Cerebellar nuclear complex (tissue), 1 donor: ENCODE measurements around the gene GNLY.
"Not testable (repeated sequence)": the region's sequence is repeated elsewhere in the genome, so short reads cannot be mapped to it uniquely, and the experiment has no call there.

ENCODE experiments used
- DNase-seq, 2 experiments: peaks; one replicate each; lab custom pipeline; 2025; lab: John Stamatoyannopoulos, UW

The GNLY gene

DNA sequence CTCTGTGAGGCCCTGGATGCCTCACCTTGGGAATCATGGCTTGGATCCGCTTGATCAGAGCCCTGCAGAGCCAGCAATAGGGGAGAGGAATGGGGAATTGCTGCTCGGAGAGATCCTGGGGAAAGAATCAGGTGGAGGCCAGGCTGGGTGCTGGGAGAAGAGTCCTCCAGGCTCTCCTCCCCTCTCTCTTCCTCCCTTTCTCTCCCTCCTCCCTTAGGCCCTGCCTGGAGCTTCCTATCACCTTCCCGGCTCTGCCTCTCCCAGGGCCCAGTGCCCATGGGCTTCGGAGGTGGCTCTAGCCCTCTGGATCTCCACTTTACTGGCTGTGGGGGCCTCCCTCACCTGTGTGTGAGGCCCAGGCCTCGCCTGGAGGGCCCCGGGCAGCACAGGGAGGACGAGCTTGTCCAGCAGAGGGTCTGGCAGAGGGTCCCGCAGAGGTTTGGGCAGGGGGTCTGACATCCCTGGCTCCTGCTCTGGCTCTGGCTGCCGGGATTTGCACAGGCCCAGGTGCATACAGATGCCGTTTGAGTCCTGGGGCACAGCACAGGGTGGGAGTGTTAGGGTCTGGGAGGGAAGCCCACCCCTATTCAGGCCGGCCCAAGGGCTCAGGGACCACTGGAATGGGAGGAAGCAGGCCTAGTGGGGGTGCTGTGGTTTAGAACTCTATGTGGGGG, 28.8 kb upstream of the GNLY start:
- DNase-seq, result no peak

GRCh38 chr2:85666016-85666415, 28.1 kb upstream of the GNLY start:
- DNase-seq, result no peak

DNA sequence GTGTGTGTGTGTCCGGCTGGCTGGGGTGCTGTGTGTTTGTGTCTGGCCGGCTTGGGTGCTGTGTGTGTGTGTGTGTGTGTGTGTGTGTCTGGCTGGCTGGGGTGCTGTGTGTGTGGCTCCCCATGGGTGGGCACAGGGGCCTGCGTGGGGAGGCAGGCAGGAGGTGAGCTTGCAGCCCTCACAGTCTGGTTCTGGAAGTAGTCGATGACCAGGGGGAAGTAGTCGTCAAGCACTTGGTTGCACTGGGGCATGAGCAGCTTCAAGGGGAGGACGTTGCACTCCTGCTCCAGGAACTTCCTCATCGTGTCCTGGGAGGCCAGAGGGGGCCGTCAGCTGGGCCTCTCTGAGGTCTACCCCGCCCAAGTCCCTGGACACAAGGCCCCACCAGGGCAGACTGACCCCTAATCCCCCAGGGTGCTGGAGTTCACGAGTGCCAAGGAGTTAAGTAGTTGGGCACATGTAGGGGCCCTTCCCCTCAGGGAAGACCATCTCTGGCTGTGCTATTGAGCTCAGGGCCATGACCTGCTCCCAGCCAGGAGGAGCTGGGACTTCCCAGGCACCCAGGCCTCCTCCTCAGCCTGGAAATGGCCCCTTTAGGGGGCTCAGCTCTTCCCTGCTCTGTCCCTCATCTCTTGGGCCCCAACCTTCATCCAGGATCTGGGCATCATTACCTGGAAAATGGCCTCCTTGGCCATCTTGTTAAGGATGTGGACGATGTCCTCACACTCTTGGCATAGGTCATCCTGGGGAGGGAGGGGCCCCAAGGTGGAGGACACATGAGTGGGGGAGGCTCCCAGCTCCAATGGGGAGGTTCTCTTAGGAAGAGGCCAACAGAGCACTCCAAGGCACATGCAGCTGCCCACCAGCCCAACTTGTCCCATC, 27.5 kb upstream of the GNLY start:
- DNase-seq, result no peak

DNA sequence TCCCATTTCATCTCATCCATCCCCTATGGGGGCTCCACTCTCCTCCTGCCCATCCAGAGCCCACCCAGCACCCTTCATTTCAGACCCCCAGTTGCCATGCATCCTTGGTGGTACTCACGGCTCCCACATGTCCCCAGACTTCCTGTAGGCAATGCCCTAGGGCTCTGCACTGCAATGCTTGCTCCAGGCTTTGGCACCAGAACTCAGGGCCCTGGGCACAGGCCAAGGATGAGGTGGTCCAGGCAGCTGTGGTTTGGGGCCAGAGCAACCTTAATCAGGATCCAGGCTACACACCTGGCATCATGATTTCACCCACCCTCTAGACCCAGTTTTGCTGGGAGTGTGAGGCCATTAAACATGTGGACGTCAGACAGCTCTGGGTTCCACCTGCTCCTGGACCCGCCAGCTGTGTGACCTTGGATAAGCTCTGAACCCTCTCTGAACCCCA, 26.6 kb upstream of the GNLY start:
- no peak for DNase-seq

GRCh38 chr2:85668009-85668856, 25.9 kb upstream of the GNLY start, which contains the start of gene SFTPB:
Gene SFTPB, minus strand, starts transcription at chr2:85668199. Its CDS starts 16 bp downstream, at chr2:85668183.
- DNase-seq, result no peak

DNA sequence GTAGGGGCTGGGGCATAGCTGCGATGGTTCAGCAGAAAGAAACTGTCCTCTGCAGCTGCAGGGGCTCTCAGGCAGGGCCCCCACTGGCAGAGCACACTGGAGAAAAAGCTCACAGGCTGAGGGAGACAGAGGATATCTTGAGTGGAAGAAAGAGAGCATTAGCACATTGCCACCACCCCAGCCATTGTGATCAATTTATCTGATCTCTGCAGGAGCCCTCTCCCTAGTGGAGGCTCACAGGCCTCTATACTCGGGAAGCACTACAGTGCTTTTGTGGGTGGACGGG, 25.4 kb upstream of the GNLY start:
- no peak for DNase-seq

DNA sequence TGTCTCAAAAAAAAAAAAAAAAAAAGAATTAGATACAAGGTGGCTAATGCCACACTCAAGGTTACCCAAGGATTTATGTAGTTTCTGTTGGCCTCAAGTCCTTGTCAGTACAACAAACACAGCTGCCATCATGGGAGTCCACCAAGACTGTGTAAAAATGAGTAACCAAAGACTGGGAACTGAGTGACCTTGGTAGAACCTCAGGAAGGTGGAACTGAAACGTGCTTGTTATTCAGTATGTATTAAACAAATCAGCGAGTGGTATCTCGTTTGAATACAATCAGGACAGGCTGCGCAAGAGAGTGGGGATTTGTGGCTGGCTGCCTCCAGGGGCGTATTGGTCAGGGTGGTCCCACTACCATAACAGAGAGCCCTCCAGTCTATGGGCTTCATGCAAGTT, 24.6 kb upstream of the GNLY start:
- DNase-seq, result no peak

DNA sequence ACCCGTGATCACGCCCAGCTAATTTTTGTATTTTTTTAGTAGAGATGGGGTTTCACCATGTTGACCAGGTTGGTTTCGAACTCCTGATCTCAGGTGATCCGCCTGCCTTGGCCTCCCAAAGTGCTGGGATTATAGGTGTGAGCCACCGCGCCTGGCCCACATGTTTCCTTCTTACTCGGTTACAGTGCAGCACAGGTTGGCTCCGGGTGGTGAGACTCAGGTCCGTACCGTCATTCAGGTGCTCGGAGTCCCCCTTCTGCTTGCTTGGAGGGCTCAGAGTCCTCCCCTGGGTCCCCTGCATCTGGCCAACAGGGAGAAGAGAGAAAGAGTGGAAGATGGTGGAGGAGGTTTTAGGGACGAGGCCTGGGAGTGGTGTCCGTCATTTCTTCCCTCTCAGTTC, 23.7 kb upstream of the GNLY start:
- DNase-seq, result not testable (repeated sequence)

- no peak for DNase-seq
Measured at GRCh38 chr2:85672456-85672855, 21.7 kb upstream of the GNLY start.

DNA sequence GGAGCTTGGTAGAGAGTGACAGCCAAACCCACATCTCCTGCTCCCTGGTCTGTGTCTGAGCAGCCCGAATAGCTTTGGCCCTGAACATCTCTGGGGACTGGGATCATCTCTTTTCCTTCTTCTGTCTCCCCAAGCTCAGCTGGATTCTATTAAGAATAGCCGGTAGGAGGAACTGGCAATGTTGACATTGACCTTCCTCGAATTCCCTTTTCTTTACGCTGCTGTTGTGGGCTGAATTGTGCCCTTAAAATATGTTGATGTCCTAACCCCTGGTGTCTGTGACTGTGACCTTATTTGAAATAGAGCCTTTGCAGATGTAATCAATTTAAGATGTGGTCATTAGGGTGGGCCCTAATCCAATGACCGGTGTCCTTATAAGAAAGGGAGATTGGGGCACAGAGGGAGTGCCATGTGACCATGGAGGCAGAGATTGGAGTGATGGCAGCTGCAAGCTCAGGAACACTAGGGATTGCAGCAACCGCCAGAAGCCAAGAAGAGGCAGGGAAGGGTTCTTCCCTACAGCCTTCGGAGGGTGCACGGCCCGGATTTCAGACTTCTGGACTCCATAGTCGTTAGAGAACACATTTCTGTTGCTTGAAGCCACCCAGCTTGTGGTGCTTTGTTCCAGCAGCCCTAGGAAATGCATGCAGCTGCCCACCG, 20.3 kb upstream of the GNLY start:
- no peak for DNase-seq

GRCh38 chr2:85674417-85674816, 19.7 kb upstream of the GNLY start:
- no peak for DNase-seq

GRCh38 chr2:85675427-85675826, 18.7 kb upstream of the GNLY start:
- DNase-seq, result no peak

- DNase-seq, result no peak
Measured at GRCh38 chr2:85675866-85676548, 18.2 kb upstream of the GNLY start.

- DNase-seq, result no peak
Measured at GRCh38 chr2:85678377-85678776, 15.8 kb upstream of the GNLY start.

DNA sequence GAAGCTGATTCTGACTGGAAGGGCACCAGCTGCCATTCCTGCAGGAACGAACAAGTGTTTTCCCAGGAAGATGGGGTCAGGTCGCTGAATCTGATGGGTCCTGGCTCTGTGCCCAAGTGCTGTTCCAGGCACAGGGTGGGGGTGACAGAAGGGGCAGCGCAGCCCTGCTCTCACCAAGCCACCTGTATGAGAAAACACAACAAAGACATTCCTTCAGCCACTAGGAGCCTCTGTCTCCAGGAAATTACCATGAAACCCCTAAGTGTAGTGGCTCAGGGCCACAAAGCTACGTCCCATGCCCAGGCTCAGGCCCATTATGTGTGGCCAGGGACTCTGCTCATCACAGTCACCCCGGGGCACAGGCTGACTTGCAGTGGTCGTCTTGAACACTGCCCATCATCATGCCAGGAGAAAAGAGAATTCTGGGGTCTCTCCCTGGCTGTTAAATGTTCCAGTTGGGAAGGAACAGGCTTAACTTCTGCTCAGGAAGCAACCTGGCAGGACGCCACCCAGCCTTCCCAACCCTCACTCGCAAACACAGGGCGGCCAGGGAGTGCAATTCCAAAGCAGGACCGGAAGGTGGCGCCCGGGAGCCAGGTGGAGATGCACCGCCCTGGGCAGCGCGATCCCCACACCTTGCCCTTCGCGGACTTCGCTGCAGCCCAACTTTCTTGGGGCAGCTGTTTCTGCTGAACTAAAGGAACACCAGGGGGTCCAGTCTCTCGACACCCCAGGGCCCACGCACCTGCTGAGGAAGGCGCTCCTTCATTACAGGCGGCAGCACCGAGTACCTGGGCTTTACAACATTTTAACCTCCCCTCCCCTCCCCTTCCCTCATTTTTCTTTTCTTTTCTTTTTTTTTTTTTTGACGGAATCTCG, 15.1 kb upstream of the GNLY start:
- peak in 1 of 2 experiments; percentile 11 for DNase-seq

- DNase-seq, result no peak
Measured at GRCh38 chr2:85680707-85681371, 13.3 kb upstream of the GNLY start.

DNA sequence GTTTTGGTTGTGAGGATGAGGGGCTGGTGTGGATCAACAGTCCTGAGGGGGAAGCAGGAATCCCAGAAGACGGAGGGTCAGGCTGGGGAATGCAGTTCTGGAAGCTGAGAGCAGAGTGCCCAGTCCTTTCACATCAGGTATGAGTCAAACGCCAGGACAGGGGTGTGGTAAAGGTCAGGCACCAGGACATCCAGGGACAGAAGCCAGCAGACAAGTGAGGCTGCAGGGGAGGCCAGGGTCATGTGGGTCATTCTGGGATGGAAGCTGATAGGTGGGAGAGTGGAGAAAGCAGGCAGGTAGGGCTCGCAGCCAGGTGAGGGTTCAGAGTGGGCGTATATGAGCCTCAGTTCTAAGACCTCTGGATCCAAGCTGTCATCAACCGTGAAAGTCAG, 12.8 kb upstream of the GNLY start:
- DNase-seq, result no peak

- no peak for DNase-seq
Measured at GRCh38 chr2:85681776-85682175, 12.4 kb upstream of the GNLY start.

- no peak for DNase-seq
Measured at GRCh38 chr2:85682378-85682777, 11.8 kb upstream of the GNLY start.

DNA sequence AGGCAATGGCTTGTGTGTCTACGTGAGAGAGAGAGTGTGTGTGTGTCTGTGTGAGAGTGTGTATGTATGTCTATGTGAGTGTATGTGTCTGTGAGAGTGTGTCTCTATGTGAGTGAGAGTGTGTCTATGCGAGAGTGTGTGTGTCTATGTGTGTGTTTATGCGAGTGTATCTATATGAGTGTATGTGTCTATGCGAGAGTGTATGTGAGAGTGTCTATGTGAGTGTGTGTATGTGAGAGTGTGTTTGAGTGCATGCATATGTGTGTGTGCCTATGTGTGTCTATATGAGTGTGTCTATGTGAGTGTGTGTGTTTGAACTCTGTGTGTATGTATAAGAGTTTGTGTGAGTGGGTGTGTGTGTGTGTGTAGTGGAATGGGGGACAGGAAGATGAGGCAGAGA, 9.8 kb upstream of the GNLY start:
- no peak for DNase-seq
